GM10847 (cell line): ENCODE data around the gene PCDHA8.

Source experiments
- POLR2A ChIP-seq: IDR thresholded peaks from 2 replicates; pipeline ENCODE4 v1.6.1; 2011; ENCODE audit not compliant: insufficient read length; ENCODE audit errors: extremely low read depth

The PCDHA8 gene

DNA sequence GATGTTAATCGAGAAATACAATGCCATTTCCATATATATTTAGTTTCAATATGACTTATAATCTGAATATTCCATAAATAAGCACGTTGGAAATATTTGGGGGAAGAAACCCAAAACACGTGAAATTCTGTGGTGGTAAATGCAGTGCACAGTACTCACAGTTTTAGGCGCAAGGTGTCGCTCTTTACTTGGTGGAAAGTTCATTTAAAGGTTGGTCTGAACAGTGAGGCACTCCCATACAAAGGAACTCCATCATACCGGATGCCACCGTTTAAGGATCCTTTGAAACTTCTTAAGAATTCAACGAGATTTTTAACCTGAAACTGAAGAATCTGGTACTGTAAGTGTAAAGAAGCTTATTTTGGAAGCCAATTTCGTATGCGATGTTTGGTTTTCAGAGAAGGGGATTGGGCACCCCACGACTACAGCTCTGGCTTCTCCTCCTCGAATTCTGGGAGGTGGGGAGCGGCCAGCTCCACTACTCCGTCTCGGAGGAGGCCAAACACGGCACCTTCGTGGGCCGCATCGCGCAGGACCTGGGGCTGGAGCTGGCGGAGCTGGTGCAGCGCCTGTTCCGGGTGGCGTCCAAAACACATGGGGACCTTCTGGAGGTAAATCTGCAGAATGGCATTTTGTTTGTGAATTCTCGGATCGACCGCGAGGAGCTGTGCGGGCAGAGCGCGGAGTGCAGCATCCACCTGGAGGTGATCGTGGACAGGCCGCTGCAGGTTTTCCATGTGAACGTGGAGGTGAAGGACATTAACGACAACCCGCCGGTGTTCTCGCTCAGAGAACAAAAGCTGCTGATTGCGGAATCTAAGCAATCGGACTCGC lies 28.0 kb downstream of the PCDHA8 start, which contains the start of gene PCDHA11:
PCDHA11 (plus strand) TSS at position 237 of the 834 bp plus-strand sequence; CDS start at position 384, 147 bp downstream.
- no peak for TF ChIP-seq POLR2A

DNA sequence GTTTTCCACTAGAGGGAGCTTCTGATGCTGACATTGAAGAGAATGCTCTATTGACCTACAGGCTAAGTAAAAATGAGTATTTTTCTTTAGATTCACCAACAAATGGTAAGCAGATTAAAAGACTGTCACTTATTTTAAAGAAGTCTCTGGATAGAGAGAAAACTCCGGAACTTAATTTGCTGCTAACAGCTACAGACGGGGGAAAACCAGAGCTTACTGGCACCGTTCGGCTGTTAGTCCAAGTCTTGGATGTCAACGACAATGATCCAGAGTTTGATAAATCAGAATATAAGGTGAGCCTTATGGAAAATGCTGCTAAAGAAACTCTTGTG lies 28.5 kb downstream of the PCDHA8 start:
- TF ChIP-seq POLR2A, result no peak

DNA sequence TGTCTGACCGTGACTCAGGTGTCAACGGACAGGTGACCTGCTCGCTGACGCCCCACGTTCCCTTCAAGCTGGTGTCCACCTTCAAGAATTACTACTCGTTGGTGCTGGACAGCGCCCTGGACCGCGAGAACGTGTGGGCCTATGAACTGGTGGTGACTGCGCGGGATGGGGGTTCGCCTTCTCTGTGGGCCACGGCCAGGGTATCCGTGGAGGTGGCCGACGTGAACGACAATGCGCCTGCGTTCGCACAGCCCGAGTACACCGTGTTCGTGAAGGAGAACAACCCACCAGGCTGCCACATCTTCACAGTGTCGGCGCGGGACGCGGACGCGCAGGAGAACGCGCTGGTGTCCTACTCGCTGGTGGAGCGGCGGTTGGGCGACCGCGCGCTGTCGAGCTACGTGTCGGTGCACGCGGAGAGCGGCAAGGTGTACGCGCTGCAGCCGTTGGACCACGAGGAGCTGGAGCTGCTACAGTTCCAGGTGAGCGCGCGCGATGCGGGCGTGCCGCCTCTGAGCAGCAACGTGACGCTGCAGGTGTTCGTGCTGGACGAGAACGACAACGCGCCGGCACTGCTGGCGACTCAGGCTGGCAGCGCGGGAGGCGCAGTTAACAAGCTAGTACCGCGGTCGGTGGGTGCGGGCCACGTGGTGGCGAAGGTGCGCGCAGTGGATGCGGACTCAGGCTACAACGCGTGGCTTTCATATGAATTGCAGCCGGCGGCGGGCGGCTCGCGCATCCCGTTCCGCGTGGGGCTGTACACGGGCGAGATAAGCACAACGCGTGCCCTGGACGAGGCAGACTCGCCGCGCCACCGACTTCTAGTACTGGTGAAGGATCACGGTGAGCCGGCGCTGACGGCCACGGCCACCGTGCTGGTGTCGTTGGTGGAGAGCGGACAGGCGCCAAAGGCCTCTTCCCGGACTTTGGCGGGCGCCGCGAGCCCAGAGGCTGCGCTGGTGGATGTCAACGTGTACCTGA lies 29.5 kb downstream of the PCDHA8 start:
- no peak for TF ChIP-seq POLR2A

DNA sequence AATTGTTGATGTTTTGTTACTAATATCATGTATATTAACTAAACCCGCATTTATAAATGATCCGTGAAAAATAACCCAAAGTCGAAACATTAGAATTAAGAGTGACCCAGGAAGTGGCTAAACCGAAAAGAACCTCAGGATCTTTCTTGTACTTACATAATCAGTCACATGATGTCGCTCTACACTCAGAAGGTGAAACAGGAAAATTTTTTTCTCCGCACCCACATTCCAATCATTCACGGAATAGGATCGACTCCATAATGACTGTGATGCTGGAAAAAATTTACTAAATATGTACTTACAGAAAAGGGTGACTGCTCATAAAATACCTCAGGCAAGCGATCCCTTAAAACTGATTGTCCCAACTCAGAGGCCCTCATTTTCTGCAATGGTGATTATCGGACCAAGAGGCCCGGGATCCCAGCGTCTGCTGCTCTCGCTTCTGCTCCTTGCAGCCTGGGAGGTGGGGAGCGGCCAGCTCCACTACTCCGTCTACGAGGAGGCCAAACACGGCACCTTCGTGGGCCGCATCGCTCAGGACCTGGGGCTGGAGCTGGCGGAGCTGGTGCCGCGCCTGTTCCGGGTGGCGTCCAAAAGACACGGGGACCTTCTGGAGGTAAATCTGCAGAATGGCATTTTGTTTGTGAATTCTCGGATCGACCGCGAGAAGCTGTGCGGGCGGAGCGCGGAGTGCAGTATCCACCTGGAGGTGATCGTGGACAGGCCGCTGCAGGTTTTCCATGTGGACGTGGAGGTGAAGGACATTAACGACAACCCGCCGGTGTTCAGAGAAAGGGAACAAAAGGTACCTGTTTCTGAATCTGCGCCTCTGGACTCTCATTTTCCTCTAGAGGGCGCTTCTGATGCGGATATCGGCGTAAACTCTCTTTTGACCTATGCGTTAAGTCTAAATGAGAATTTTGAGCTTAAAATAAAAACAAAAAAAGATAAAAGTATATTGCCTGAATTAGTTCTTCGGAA lies 34.4 kb downstream of the PCDHA8 start, which contains the start of gene PCDHA12:
PCDHA12 (plus strand) TSS at position 224 of the 981 bp plus-strand sequence; CDS start at position 389, 165 bp downstream.
- no peak for TF ChIP-seq POLR2A

DNA sequence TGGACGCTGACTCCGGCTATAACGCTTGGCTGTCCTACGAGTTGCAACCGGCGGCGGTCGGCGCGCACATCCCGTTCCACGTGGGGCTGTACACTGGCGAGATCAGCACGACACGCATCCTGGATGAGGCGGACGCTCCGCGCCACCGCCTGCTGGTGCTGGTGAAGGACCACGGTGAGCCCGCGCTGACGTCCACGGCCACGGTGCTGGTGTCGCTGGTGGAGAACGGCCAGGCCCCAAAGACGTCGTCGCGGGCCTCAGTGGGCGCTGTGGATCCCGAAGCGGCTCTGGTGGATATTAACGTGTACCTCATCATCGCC lies 36.2 kb downstream of the PCDHA8 start:
- TF ChIP-seq POLR2A, result no peak

DNA sequence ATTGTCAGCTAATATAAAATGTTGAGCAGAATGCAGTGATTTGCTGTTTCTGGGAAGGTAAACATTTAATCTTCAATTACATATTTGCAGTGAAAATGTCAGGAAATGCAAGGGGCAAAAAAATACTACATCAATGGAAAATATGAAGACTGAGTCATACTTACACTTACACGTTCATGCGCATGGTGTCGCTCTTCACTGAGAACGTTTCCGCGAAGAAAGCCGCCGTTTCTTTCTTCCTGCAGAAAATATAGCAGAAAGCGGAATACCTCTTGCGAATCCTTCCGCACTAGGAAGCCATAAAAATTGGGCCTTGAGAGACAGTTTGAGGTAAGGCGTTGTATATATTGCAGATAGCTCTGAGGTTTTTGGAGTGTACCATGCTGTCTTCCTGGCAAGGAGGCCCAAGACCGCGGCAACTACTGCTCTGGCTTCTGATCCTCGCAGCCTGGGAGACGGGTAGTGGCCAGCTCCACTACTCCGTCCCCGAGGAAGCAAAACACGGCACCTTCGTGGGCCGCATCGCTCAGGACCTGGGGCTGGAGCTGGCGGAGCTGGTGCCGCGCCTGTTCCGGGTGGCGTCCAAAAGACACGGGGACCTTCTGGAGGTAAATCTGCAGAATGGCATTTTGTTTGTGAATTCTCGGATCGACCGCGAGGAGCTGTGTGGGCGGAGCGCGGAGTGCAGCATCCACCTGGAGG lies 41.1 kb downstream of the PCDHA8 start, which contains the start of gene PCDHA13:
PCDHA13 (plus strand) TSS at position 236 of the 702 bp plus-strand sequence; CDS start at position 381, 145 bp downstream.
- no peak for TF ChIP-seq POLR2A

DNA sequence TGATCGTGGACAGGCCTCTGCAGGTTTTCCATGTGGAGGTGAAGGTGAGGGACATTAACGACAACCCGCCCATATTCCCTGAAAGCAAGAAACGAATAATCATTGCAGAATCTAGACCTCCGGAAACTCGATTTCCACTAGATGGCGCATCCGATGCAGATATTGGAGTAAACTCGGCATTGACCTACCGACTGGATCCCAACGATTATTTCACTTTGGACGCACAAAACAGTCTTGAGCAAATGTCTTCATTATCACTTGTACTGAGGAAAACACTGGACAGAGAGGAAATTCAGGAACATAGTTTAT lies 41.6 kb downstream of the PCDHA8 start:
- TF ChIP-seq POLR2A, result no peak

DNA sequence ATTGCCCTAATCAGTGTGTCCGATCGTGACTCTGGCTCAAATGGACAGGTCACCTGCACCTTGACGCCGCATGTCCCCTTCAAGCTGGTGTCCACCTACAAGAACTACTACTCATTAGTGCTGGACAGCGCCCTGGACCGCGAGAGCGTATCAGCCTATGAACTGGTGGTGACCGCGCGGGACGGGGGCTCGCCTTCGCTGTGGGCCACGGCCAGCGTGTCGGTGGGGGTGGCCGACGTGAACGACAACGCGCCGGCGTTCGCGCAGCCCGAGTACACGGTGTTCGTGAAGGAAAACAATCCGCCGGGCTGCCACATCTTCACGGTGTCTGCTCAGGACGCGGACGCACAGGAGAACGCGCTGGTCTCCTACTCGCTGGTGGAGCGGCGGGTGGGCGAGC lies 42.4 kb downstream of the PCDHA8 start:
- TF ChIP-seq POLR2A, result no peak

DNA sequence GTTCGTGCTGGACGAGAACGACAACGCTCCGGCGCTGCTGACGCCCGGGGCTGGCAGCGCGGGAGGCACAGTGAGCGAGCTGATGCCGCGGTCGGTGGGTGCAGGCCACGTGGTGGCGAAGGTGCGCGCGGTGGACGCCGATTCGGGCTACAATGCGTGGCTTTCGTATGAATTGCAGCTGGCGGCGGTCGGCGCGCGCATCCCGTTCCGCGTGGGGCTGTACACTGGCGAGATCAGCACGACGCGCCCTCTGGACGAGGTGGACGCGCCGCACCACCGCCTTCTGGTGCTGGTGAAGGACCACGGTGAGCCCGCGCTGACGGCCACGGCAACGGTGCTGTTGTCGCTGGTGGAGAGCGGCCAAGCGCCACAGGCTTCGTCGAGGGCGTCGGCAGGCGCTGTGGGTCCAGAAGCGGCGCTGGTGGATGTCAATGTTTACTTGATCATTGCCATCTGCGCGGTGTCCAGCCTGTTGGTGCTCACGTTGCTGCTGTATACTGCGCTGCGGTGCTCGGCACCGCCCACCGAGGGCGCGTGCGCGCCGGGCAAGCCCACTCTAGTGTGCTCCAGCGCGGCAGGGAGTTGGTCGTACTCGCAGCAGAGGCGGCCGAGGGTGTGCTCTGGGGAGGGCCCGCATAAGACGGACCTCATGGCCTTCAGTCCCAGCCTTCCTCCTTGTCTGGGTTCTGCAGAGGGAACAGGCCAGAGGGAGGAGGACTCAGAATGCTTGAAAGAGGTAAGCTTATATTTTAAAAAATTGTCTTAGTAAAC lies 43.1 kb downstream of the PCDHA8 start:
- TF ChIP-seq POLR2A, result no peak
